Immature natural killer cell (primary cell): ENCODE data around the gene TNK2. TPM values are rescaled to one million over a fixed set of nuclear protein-coding genes. Genes with fewer than 3 reads are reported as not detected.
"Not testable (repeated sequence)": the region's sequence is repeated elsewhere in the genome, so short reads cannot be mapped to it uniquely, and the experiment has no call there.

Source experiments
- DNase-seq, 3 donors: peaks; one replicate each; pipeline ENCODE4 v3.0.0; 2022; ENCODE audit warnings: mixed read lengths in 1 of 3
- H3K27ac Mint-ChIP-seq, 6 donors: one replicate each; pipeline ENCODE4 v1.8.0; 2020; ENCODE audit warnings: mixed read lengths in 6 of 6, mild to moderate bottlenecking in 5 of 6, inconsistent platforms in 4 of 6, moderate library complexity in 3 of 6
- H3K27me3 Mint-ChIP-seq, 3 donors: one replicate each; pipeline ENCODE4 v1.8.0; 2020 to 2021; ENCODE audit warnings: low read depth in 3 of 3, mild to moderate bottlenecking in 3 of 3, mixed read lengths in 3 of 3, moderate library complexity in 3 of 3, inconsistent platforms in 1 of 3
- H3K36me3 Mint-ChIP-seq, 3 donors: one replicate each; pipeline ENCODE4 v1.8.0; 2020; ENCODE audit warnings: mixed read lengths in 3 of 3, inconsistent platforms in 2 of 3, mild to moderate bottlenecking in 2 of 3
- H3K4me1 Mint-ChIP-seq, 2 donors: one replicate each; pipeline ENCODE4 v1.8.0; 2020; ENCODE audit warnings: inconsistent platforms in 2 of 2, mild to moderate bottlenecking in 2 of 2, mixed read lengths in 2 of 2, moderate library complexity in 1 of 2
- H3K4me3 Mint-ChIP-seq, 5 donors: one replicate each; pipeline ENCODE4 v1.8.0; 2020; ENCODE audit warnings: mild to moderate bottlenecking in 5 of 5, mixed read lengths in 5 of 5, inconsistent platforms in 3 of 5, moderate library complexity in 3 of 5
- H3K9me3 Mint-ChIP-seq, 6 donors: one replicate each; pipeline ENCODE4 v1.8.0; 2020; ENCODE audit warnings: mild to moderate bottlenecking in 6 of 6, mixed read lengths in 6 of 6, inconsistent platforms in 4 of 6, moderate library complexity in 3 of 6
- polyA plus RNA-seq, 3 donors: library from polyadenylated mRNA; unstranded; fragments of 300-500 nt; fragmentation: Illumina TruSeq; gene quantifications; one replicate each; pipeline ENCODE4 v1.2.3, GENCODE V29; 2021

Gene TNK2
- polyA plus RNA-seq, 3 donors from 2014 or later: 1.4 to 4.9 (median 1.6) TPM

GRCh38 chr3:195824425-195825190 lies 83.7 kb downstream of the TNK2 start:
- H3K27ac Mint-ChIP-seq, H3K36me3 Mint-ChIP-seq, DNase-seq, H3K4me1 Mint-ChIP-seq, H3K9me3 Mint-ChIP-seq, H3K4me3 Mint-ChIP-seq, H3K27me3 Mint-ChIP-seq: not testable (repeated sequence)

GRCh38 chr3:195823999-195824398 lies 84.4 kb downstream of the TNK2 start:
- Mint-ChIP-seq H3K27ac (no peak overlapping the region), H3K36me3 (no peaks in the 10 kb centered on the region), H3K27me3 (peaks cover 0 to 6% (median 4%) of the 10 kb centered on the region in 3 donors), H3K9me3 (peaks cover 0 to 1% (median 0%) of the 10 kb centered on the region in 6 donors), H3K4me3 (no peak overlapping the region), H3K4me1 (no peaks in the 10 kb centered on the region)
- DNase-seq: no peak

DNA sequence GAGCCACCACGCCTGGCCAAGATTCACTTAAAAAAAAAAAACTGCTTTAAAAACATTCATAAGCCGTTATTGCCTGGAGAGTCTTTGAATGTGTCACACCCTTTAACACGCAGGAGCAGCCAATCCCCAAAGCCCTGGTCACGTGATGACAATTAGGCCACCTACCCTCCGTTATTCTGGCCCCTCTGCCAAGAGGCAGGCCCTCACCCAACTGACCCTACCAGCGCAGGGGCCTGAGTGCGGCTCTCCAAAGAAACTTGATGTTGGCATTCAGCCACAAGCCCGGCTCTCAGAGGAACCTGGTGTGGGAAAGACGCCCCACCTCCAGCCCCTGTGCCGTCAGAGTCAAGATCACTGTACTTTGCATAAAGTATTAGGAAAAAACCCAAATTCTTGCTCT lies 85.1 kb downstream of the TNK2 start:
- DNase-seq: no peak
- no peak overlapping the region for H3K27ac Mint-ChIP-seq
- peaks cover 0 to 6% (median 4%) of the 10 kb centered on the region in 3 donors for H3K27me3 Mint-ChIP-seq
- H3K9me3 Mint-ChIP-seq: peaks cover 0 to 1% (median 0%) of the 10 kb centered on the region in 6 donors
- no peaks in the 10 kb centered on the region for H3K36me3 Mint-ChIP-seq
- H3K4me1 Mint-ChIP-seq: no peaks in the 10 kb centered on the region
- H3K4me3 Mint-ChIP-seq: no peak overlapping the region

DNA sequence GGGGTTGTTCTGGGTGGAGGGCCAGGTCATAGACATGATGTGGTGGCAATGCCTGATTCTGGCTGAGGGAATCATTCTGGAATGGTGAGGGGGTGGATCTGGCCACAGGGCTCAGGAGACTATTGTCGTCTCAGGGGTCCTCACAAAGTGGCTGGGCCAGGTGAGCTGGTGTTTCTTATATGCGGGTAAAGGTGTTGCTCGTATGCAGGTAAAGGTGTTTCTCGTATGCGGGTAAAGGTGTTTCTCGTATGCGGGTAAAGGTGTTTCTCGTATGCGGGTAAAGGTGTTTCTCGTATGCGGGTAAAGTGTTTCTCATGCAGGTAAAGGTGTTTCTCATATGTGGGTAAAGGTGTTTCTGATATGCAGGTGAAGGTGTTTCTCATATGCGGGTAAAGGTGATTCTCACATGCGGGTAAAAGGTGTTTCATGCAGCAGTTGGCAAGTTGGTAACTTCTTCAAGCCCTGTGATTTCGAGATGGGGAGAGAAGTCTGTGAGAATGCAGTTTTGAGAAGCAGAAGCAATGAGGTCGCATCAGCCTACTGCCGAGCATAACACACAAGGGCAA lies 86.1 kb downstream of the TNK2 start:
- Mint-ChIP-seq H3K4me1 (peaks cover 7 to 9% of the 10 kb centered on the region in 2 donors), H3K4me3 (no peak overlapping the region), H3K36me3 (no peaks in the 10 kb centered on the region), H3K27ac (peak overlapping the region in 2 of 6 donors; percentile 1 to 5), H3K9me3 (peaks cover 0 to 1% (median 0%) of the 10 kb centered on the region in 6 donors), H3K27me3 (peaks cover 0 to 8% (median 4%) of the 10 kb centered on the region in 3 donors)
- DNase-seq: no peak

- H3K27ac Mint-ChIP-seq: peak overlapping the region in 1 of 6 donors; percentile 5
- peaks cover 7 to 16% of the 10 kb centered on the region in 2 donors for H3K4me1 Mint-ChIP-seq
- peaks cover 0 to 7% (median 2%) of the 10 kb centered on the region in 3 donors for H3K27me3 Mint-ChIP-seq
- no peaks in the 10 kb centered on the region for H3K36me3 Mint-ChIP-seq
- no peak for DNase-seq
- no peak overlapping the region for H3K4me3 Mint-ChIP-seq
- H3K9me3 Mint-ChIP-seq: peaks cover 0 to 1% (median 0%) of the 10 kb centered on the region in 6 donors
These were observed 86.8 kb downstream of the TNK2 start for GRCh38 chr3:195821403-195822130.

DNA sequence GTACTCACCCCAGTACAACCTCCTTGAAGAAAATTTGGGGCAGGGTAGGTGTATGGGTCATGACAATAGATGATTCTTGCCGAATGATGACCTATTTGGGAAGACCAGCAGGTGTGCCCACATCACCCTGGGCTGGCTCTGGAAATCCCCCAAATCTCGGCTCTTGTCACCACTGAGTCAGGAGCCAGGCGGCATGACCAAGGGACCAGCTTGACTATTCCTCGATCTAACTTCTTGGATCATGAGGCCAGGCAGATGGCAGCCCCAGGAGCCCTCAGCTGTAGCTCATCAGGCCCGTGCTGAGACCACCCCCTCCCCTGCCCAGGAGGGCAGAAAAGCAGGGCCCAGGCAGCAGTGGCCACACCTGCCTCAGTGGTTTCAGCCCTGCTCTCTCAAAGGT lies 87.5 kb downstream of the TNK2 start:
- no peak overlapping the region for H3K27ac Mint-ChIP-seq
- peaks cover 0 to 6% (median 1%) of the 10 kb centered on the region in 3 donors for H3K27me3 Mint-ChIP-seq
- peaks cover 7 to 20% of the 10 kb centered on the region in 2 donors for H3K4me1 Mint-ChIP-seq
- H3K36me3 Mint-ChIP-seq: no peaks in the 10 kb centered on the region
- H3K9me3 Mint-ChIP-seq: peaks cover 0 to 1% (median 0%) of the 10 kb centered on the region in 6 donors
- no peak for DNase-seq
- no peak overlapping the region for H3K4me3 Mint-ChIP-seq

- Mint-ChIP-seq H3K9me3 (peaks cover 0 to 1% (median 0%) of the 10 kb centered on the region in 6 donors), H3K4me1 (peaks cover 11 to 20% of the 10 kb centered on the region in 2 donors), H3K27ac (peak overlapping the region in 1 of 6 donors; percentile 12), H3K4me3 (no peak overlapping the region), H3K36me3 (no peaks in the 10 kb centered on the region), H3K27me3 (peaks cover 0 to 6% (median 1%) of the 10 kb centered on the region in 3 donors)
- DNase-seq: no peak
These were observed 88.2 kb downstream of the TNK2 start for GRCh38 chr3:195820186-195820585.

GRCh38 chr3:195818301-195818700 lies 90.0 kb downstream of the TNK2 start:
- Mint-ChIP-seq H3K4me3 (no peak overlapping the region), H3K4me1 (peaks cover 13 to 20% of the 10 kb centered on the region in 2 donors), H3K27me3 (peaks cover 0 to 6% (median 1%) of the 10 kb centered on the region in 3 donors), H3K36me3 (no peaks in the 10 kb centered on the region), H3K27ac (peak overlapping the region in 1 of 6 donors; percentile 19), H3K9me3 (peaks cover 0 to 1% (median 0%) of the 10 kb centered on the region in 6 donors)
- DNase-seq: no peak

DNA sequence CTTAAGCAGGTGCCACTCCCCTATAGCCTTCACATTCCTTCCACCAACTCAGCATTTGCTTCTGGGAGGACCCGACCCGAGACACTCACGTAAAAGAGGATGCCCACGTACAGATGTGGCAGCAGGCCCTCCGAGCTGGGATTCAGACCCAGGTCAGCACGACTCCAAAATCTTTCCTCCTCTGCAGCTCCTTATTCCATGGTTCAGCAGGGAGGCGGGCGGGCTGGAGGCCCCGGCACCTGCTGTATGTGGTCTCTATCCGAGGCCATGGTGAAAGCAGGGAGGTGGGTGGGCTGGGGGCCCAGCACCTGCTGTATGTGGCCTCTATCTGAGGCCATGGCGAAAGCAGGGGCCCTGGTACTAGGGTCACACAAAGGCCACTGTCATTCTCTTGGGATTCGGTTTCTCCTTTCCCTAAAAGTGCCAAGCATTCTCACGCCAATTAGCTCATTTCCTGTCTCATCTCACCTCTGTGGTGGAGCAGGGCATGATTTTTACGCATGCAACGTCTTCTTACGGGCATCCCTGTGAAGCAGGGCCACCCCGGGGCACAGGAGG lies 90.7 kb downstream of the TNK2 start:
- peaks cover 0 to 1% (median 0%) of the 10 kb centered on the region in 6 donors for H3K9me3 Mint-ChIP-seq
- DNase-seq: no peak
- H3K4me3 Mint-ChIP-seq: no peak overlapping the region
- peaks cover 0 to 6% (median 1%) of the 10 kb centered on the region in 3 donors for H3K27me3 Mint-ChIP-seq
- H3K27ac Mint-ChIP-seq: peak overlapping the region in 3 of 6 donors; percentile 19 to 62 (median 37)
- no peaks in the 10 kb centered on the region for H3K36me3 Mint-ChIP-seq
- H3K4me1 Mint-ChIP-seq: peaks cover 13 to 20% of the 10 kb centered on the region in 2 donors

DNA sequence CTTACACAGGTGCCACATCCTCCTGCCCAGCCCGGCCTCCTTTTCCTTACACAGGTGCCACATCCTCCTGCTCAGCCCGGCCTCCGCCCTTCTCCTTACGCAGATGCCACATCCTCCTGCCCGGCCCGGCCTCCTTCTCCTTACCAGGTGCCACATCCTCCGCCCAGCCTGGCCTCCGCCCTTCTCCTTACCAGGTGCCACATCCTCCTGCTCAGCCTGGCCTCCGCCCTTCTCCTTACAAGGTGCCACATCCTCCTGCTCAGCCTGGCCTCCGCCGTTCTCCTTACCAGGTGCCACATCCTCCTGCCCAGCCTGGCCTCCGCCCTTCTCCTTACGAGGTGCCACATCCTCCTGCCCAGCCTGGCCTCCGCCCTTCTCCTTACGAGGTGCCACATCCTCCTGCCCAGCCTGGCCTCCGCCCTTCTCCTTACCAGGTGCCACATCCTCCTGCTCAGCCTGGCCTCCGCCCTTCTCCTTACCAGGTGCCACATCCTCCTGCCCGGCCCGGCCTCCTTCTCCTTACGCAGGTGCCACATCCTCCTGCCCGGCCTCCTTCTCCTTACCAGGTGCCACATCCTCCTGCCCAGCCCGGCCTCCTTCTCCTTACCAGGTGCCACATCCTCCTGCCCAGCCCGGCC lies 92.0 kb downstream of the TNK2 start:
- H3K4me3 Mint-ChIP-seq: peak overlapping the region in 1 of 5 donors; percentile 15

GRCh38 chr3:195815169-195815771 lies 93.1 kb downstream of the TNK2 start:
- Mint-ChIP-seq H3K27ac (peak overlapping the region in 2 of 6 donors; percentile 22 to 51), H3K4me3 (peak overlapping the region in 1 of 5 donors; percentile 24), H3K36me3 (no peaks in the 10 kb centered on the region), H3K9me3 (no peaks in the 10 kb centered on the region), H3K4me1 (peaks cover 13 to 26% of the 10 kb centered on the region in 2 donors), H3K27me3 (peaks cover 0 to 7% (median 0%) of the 10 kb centered on the region in 3 donors)
- peak; percentile 22 to 41 (median 30) for DNase-seq

More for the DNA sequence above, 92.0 kb downstream of the TNK2 start:
- Mint-ChIP-seq H3K4me1 (peaks cover 13 to 20% of the 10 kb centered on the region in 2 donors), H3K27ac (peak overlapping the region in 1 of 6 donors; percentile 31)
- not testable (repeated sequence) for H3K36me3 Mint-ChIP-seq, H3K27me3 Mint-ChIP-seq, H3K9me3 Mint-ChIP-seq, DNase-seq

- Mint-ChIP-seq H3K27me3 (peaks cover 0 to 7% (median 0%) of the 10 kb centered on the region in 3 donors), H3K9me3 (no peaks in the 10 kb centered on the region), H3K4me3 (no peak overlapping the region), H3K36me3 (no peaks in the 10 kb centered on the region), H3K4me1 (peaks cover 14 to 26% of the 10 kb centered on the region in 2 donors), H3K27ac (peak overlapping the region in 2 of 6 donors; percentile 24 to 34)
- no peak for DNase-seq
These were observed 94.3 kb downstream of the TNK2 start for GRCh38 chr3:195813916-195814640.
